HCT116 (cell line): Measurements from ENCODE around the gene INS. TPM values are rescaled to one million over a fixed set of nuclear protein-coding genes. Genes with fewer than 3 reads are reported as not detected.

ENCODE experiments used
- ATAC-seq: fragments of 200-7000 bp; cut with Tn5 transposase; 2 replicates; pipeline ENCODE4 v1.9.1; 2020; ENCODE audit warnings: mild to moderate bottlenecking, moderate library complexity
- BruUV-seq: library from RNA; stranded (reverse); fragments of 400-500 nt; replicated peaks from 2 replicates; lab custom pipeline; 2021; lab: Mats Ljungman, UMichigan
- CTCF ChIA-PET: fragments of 300-600 bp; sonication (Branson Sonifier 250); formaldehyde crosslinking; loops from one replicate; lab custom pipeline; 2021; ENCODE audit warnings: antibody characterized with exemption; lab: Charles Lee
- POLR2A ChIA-PET: fragments of 300-600, 350-600 bp; sonication (Branson Sonifier 250); formaldehyde crosslinking; loops from one replicate; lab custom pipeline; 2021; ENCODE audit warnings: antibody characterized with exemption; lab: Charles Lee
- RAD21 ChIA-PET, 2 experiments: fragments of 300-600 bp; sonication (Branson Sonifier 250); formaldehyde crosslinking; loops; one replicate each; lab custom pipeline; 2023; ENCODE audit warnings: low total read pairs in 2 of 2; ENCODE audit not compliant: uncharacterized antibody in 2 of 2, unreplicated experiment in 2 of 2, low non-redundant PET in 1 of 2; lab: Charles Lee
- DNase-seq: peaks from one replicate; pipeline ENCODE4 v3.0.0-alpha.2; 2010; ENCODE audit warnings: low read depth, low spot score
- H2AFZ ChIP-seq: fragments of 200-600 bp; shearing (Covaris generic), sonication (generic); 2 replicates; pipeline ENCODE4 v1.6.1; 2017; ENCODE audit warnings: low read depth, mixed run types, mixed read lengths, antibody characterized with exemption, low read length; ENCODE audit not compliant: poor library complexity, severe bottlenecking
- H3K27ac ChIP-seq: 2 replicates; pipeline ENCODE4 v1.5.1; 2012; ENCODE audit warnings: low read depth, low read length
- H3K27me3 ChIP-seq: fragments of 200-600 bp; sonication (generic); 2 replicates; pipeline ENCODE4 v1.6.1; 2016; ENCODE audit warnings: mixed run types, low read length, mixed read lengths; ENCODE audit not compliant: insufficient read depth
- H3K36me3 ChIP-seq, 2 experiments: fragments of 200-500 bp in 1 of 2; fragments of 200-600 bp in 1 of 2; sonication (Bioruptor generic) in 1 of 2; sonication (generic) in 1 of 2; 2 replicates each; pipeline versions ENCODE4 v1.5.1 to v1.6.1; 2014 to 2016; ENCODE audit warnings: low read length in 2 of 2, inconsistent platforms in 1 of 2, mixed read lengths in 1 of 2, mixed run types in 1 of 2; ENCODE audit not compliant: insufficient read depth in 2 of 2, control insufficient read depth in 1 of 2
- H3K4me1 ChIP-seq, 2 experiments: fragments of 200-600 bp in 1 of 2; sonication (generic) in 1 of 2; 2 replicates each; pipeline versions ENCODE4 v1.5.1 to v1.6.1; 2012 to 2017; ENCODE audit warnings: low read length in 2 of 2, inconsistent platforms in 1 of 2, mild to moderate bottlenecking in 1 of 2, mixed read lengths in 1 of 2, mixed run types in 1 of 2, moderate library complexity in 1 of 2; ENCODE audit not compliant: insufficient read depth in 2 of 2, control insufficient read depth in 1 of 2
- H3K4me2 ChIP-seq: fragments of 200-600 bp; sonication (generic); 2 replicates; pipeline ENCODE4 v1.6.1; 2017; ENCODE audit warnings: mixed run types, low read length, mixed read lengths
- H3K4me3 ChIP-seq, 2 experiments: fragments of 200-600 bp in 1 of 2; sonication (generic) in 1 of 2; replicated peaks in 1 of 2; 2 replicates each; pipeline ENCODE4 v1.5.1; 2011 to 2016; ENCODE audit warnings: low read length in 2 of 2, control low read depth in 1 of 2, low read depth in 1 of 2, mild to moderate bottlenecking in 1 of 2, mixed read lengths in 1 of 2, mixed run types in 1 of 2
- H3K79me2 ChIP-seq: fragments of 200-600 bp; sonication (generic); 2 replicates; pipeline ENCODE4 v1.6.1; 2017; ENCODE audit warnings: mild to moderate bottlenecking, mixed run types, low read length, moderate library complexity, mixed read lengths; ENCODE audit not compliant: insufficient read depth
- H3K9ac ChIP-seq: fragments of 200-600 bp; sonication (generic); 2 replicates; pipeline ENCODE4 v1.6.1; 2016; ENCODE audit warnings: low read length, mixed read lengths
- H3K9me2 ChIP-seq: fragments of 200-600 bp; sonication (generic), shearing (Covaris generic); 2 replicates; pipeline ENCODE4 v1.6.1; 2017; ENCODE audit warnings: mixed run types, mild to moderate bottlenecking, moderate library complexity; ENCODE audit not compliant: insufficient read depth
- H3K9me3 ChIP-seq, 2 experiments: fragments of 200-500 bp in 1 of 2; fragments of 200-600 bp in 1 of 2; sonication (Bioruptor generic) in 1 of 2; sonication (generic) in 1 of 2; 2 replicates each; pipeline ENCODE4 v1.6.1; 2014 to 2017; ENCODE audit warnings: low read length in 2 of 2, mixed read lengths in 2 of 2, inconsistent platforms in 1 of 2, low read depth in 1 of 2, mild to moderate bottlenecking in 1 of 2, mixed run types in 1 of 2, moderate library complexity in 1 of 2; ENCODE audit not compliant: control insufficient read depth in 1 of 2, insufficient read depth in 1 of 2
- H4K20me1 ChIP-seq: fragments of 200-600 bp; sonication (generic), shearing (Covaris generic); 2 replicates; pipeline ENCODE4 v1.6.1; 2017; ENCODE audit warnings: mixed run types, mild to moderate bottlenecking, moderate library complexity; ENCODE audit not compliant: insufficient read depth
- ATF3 ChIP-seq: IDR thresholded peaks from 2 replicates; pipeline ENCODE4 v1.6.1; 2012
- CBX3 ChIP-seq: IDR thresholded peaks from 2 replicates; pipeline ENCODE4 v1.6.1; 2012; ENCODE audit warnings: low read depth
- CEBPB ChIP-seq: IDR thresholded peaks from 2 replicates; pipeline ENCODE4 v1.6.1; 2012; ENCODE audit warnings: low read depth
- CTCF ChIP-seq, 3 experiments: fragments of 200-600 bp in 1 of 3; sonication (generic) in 1 of 3; IDR thresholded peaks in 2 of 3; conservative IDR thresholded peaks in 1 of 3; 2 replicates each; pipeline ENCODE4 v1.5.1; 2012 to 2017; ENCODE audit warnings: low read depth in 2 of 3, low read length in 2 of 3, antibody characterized with exemption in 1 of 3, borderline replicate concordance in 1 of 3, control low read depth in 1 of 3, mild to moderate bottlenecking in 1 of 3, mixed read lengths in 1 of 3, mixed run types in 1 of 3, moderate library complexity in 1 of 3; ENCODE audit not compliant: insufficient read depth in 1 of 3
- EGR1 ChIP-seq: IDR thresholded peaks from 2 replicates; pipeline ENCODE4 v1.6.1; 2012; ENCODE audit warnings: low read depth
- ELF1 ChIP-seq: IDR thresholded peaks from 2 replicates; pipeline ENCODE4 v1.6.1; 2012; ENCODE audit warnings: low read depth, borderline replicate concordance
- EZH2 ChIP-seq: fragments of 200-600 bp; sonication (generic); IDR thresholded peaks from 2 replicates; pipeline ENCODE4 v1.6.1; 2017; ENCODE audit warnings: antibody characterized with exemption, mixed run types
- EZH2phosphoT487 ChIP-seq: fragments of 200-600 bp; IDR thresholded peaks from 2 replicates; pipeline ENCODE4 v1.6.1; 2018; ENCODE audit warnings: antibody characterized with exemption, borderline replicate concordance
- FOSL1 ChIP-seq: IDR thresholded peaks from 2 replicates; pipeline ENCODE4 v1.6.1; 2012; ENCODE audit warnings: low read depth
- JUND ChIP-seq: IDR thresholded peaks from 2 replicates; pipeline ENCODE4 v1.6.1; 2012
- MAX ChIP-seq: IDR thresholded peaks from 2 replicates; pipeline ENCODE4 v1.6.1; 2012
- POLR2A ChIP-seq: IDR thresholded peaks from 2 replicates; pipeline ENCODE4 v1.7.0; 2011; ENCODE audit warnings: borderline replicate concordance; ENCODE audit not compliant: insufficient read depth, insufficient read length; ENCODE audit errors: extremely low read depth
- POLR2AphosphoS5 ChIP-seq: IDR thresholded peaks from 2 replicates; pipeline ENCODE4 v1.6.1; 2011; ENCODE audit warnings: mild to moderate bottlenecking, low read depth, low read length, moderate library complexity
- RAD21 ChIP-seq: IDR thresholded peaks from 2 replicates; pipeline ENCODE4 v1.6.1; 2012; ENCODE audit warnings: low read depth, mild to moderate bottlenecking
- SP1 ChIP-seq: IDR thresholded peaks from 2 replicates; pipeline ENCODE4 v1.6.1; 2012; ENCODE audit warnings: low read depth
- SRF ChIP-seq: IDR thresholded peaks from 2 replicates; pipeline ENCODE4 v1.6.1; 2012; ENCODE audit warnings: low read depth
- TCF7L2 ChIP-seq: IDR thresholded peaks from 2 replicates; pipeline ENCODE4 v1.7.0; 2011; ENCODE audit warnings: borderline replicate concordance, inconsistent platforms; ENCODE audit not compliant: insufficient read depth, insufficient read length; ENCODE audit errors: extremely low read depth
- YY1 ChIP-seq: IDR thresholded peaks from 2 replicates; pipeline ENCODE4 v1.6.1; 2011; ENCODE audit warnings: low read length, low read depth, moderate library complexity, mild to moderate bottlenecking; ENCODE audit not compliant: insufficient replicate concordance; ENCODE audit errors: extremely low read depth
- ZFX ChIP-seq: fragments of 450-650 bp; IDR thresholded peaks from 2 replicates; pipeline ENCODE4 v1.6.1; 2017
- ZNF274 ChIP-seq: fragments of 200-500 bp; sonication (Bioruptor generic); IDR thresholded peaks from 2 replicates; pipeline ENCODE4 v1.6.1; 2014; ENCODE audit warnings: mild to moderate bottlenecking, low read depth, low read length, inconsistent platforms
- intact Hi-C: fragments of 100-400 bp; cut with micrococcal nuclease; formaldehyde crosslinking; loops from 2 replicates; pipeline ENCODE4 v1.10.0; 2022
- total RNA-seq: library from RNA; stranded (reverse); gene quantifications from one replicate; pipeline ENCODE4 v1.2.1, GENCODE V29; 2021; ENCODE audit not compliant: unreplicated experiment

INS gene
- total RNA-seq, 1 experiment from 2014 or later = 0.44 TPM

GRCh38 chr11:2187280-2187707 lies 26.3 kb upstream of the INS start:
- H4K20me1 ChIP-seq = no peaks in the 10 kb centered on the region
- no peaks in the 10 kb centered on the region for H3K79me2 ChIP-seq
- H3K4me2 ChIP-seq = no peak overlapping the region
- BruUV-seq = no TSS peak
- DNase-seq = no peak
- no peak overlapping the region for H3K9ac ChIP-seq
- no peaks in the 10 kb centered on the region for H3K36me3 ChIP-seq
- H3K27ac ChIP-seq = no peak overlapping the region; the same call in 1 of the 2 replicates
- intact Hi-C loops = no loop called here
- no peak overlapping the region for H3K4me3 ChIP-seq
- H3K27me3 ChIP-seq = no peaks in the 10 kb centered on the region
- H3K9me2 ChIP-seq = no peaks in the 10 kb centered on the region
- POLR2A ChIA-PET = no interaction called here
- H3K9me3 ChIP-seq = no peaks in the 10 kb centered on the region
- CTCF ChIA-PET = interaction anchor here (1.0 to 1.6 kb wide), 4 partner anchors 8 to 233 kb away, joined by 3 to 26 read pairs (median 4); no protein-coding TSS in a partner anchor
- TF ChIP-seq SP1 = no peak
- no peak for TF ChIP-seq YY1
- TF ChIP-seq EZH2phosphoT487 = no peak
- TF ChIP-seq TCF7L2 = no peak
- TF ChIP-seq EZH2 = no peak
- TF ChIP-seq ZFX = no peak
- TF ChIP-seq ZNF274 = no peak
- TF ChIP-seq MAX = no peak
- TF ChIP-seq CEBPB = no peak
- no peak for TF ChIP-seq JUND
- no peak for TF ChIP-seq RAD21
- no peak for TF ChIP-seq POLR2AphosphoS5
- TF ChIP-seq FOSL1 = no peak
- TF ChIP-seq ATF3 = no peak
- TF ChIP-seq EGR1 = no peak
- no peak for TF ChIP-seq CBX3
- TF ChIP-seq SRF = no peak
- TF ChIP-seq CTCF (IDR thresholded peaks at IDR 0.05 in 2 of 3, conservative IDR thresholded peaks at IDR 0.05 in 1 of 3; ENCODE audit: borderline replicate concordance in 1 of 3, insufficient read depth in 1 of 3, low read depth in 2 of 3, low read length in 2 of 3) = no peak
- no peak for TF ChIP-seq ELF1
- no peak for TF ChIP-seq POLR2A
- no peak overlapping the region for H2AFZ ChIP-seq
- H3K4me1 ChIP-seq = peaks cover 0 to 7% of the 10 kb centered on the region in 2 experiments; a peak in 1 of 4 replicates
- RAD21 ChIA-PET = interaction anchor here in 1 of 2 experiments (1.7 kb wide), 1 partner anchor 233 kb away, joined by 8 read pairs; no protein-coding TSS in a partner anchor
- ATAC-seq = no peak
